ENCODE data around the gene CREB3L2.

DNA sequence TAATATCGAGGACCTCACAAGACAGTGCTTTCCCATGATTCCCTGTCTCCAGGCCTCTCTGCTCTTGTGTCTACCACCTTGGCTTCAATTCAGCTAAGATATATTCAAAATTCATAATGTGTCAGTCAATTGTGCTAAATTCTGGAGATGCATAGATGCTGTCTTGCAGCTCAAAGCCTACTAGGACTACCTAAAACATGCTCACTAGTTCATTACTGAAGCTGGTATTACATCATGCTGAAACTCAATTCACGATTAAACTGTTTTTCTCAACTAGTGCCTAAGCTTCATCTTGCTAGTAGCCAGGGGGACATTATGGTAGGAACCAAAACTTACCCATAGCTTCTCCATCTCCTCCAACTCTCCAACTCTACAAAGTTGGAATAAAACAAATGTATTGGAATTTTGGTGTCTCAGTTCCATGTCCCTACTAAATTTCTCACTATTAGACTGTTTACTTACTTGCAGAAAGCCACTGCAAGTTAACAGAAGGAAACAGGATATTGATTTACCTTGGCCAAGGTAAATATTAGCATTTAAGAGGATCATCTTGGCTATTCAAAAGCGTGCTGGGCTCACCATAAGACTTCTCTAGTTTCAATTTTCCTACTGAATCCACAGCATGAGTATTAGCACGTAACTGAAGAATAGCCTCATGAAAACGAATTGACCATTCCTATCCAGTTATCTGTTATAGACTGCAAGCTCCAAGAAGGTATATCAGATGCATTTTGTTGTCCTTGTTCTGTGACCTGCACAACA lies 53.6 kb downstream of the CREB3L2 start:
- no peak for TF ChIP-seq POLR2AphosphoS5 (IDR thresholded peaks at IDR 0.05)
- TF ChIP-seq, protein P1, sequence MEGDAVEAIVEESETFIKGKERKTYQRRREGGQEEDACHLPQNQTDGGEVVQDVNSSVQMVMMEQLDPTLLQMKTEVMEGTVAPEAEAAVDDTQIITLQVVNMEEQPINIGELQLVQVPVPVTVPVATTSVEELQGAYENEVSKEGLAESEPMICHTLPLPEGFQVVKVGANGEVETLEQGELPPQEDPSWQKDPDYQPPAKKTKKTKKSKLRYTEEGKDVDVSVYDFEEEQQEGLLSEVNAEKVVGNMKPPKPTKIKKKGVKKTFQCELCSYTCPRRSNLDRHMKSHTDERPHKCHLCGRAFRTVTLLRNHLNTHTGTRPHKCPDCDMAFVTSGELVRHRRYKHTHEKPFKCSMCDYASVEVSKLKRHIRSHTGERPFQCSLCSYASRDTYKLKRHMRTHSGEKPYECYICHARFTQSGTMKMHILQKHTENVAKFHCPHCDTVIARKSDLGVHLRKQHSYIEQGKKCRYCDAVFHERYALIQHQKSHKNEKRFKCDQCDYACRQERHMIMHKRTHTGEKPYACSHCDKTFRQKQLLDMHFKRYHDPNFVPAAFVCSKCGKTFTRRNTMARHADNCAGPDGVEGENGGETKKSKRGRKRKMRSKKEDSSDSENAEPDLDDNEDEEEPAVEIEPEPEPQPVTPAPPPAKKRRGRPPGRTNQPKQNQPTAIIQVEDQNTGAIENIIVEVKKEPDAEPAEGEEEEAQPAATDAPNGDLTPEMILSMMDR (IDR thresholded peaks at IDR 0.05): no peak
